GM19468 (cell line): Measurements from ENCODE around the gene ABCC1.

Experiments used
- ATAC-seq: cut with Tn5 transposase; IDR thresholded peaks from one replicate; pipeline ENCODE4 v1.9.1; 2021; ENCODE audit warnings: mild to moderate bottlenecking, moderate library complexity, moderate number of reproducible peaks; ENCODE audit not compliant: unreplicated experiment; ENCODE audit errors: extremely low read depth

ABCC1 gene

DNA sequence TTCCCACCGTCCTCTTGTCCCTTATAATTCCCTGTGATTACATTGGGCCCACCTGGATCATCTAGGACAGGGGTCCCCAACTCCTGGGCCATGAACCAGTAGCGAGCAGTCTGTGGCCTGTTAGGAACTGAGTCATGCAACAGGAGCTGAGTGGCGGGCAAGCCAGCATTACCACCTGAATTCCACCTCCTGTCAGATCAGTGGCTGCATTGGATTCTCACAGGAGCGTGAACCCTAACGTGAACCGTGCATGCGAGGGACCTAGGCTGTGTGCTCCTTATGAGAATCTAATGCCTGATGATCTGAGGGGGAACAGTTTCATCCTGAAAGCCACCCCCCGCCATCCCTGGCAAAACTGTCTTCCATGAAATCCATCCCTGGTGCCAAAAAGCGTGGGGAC lies 36.8 kb downstream of the ABCC1 start:
- ATAC-seq, result no peak

DNA sequence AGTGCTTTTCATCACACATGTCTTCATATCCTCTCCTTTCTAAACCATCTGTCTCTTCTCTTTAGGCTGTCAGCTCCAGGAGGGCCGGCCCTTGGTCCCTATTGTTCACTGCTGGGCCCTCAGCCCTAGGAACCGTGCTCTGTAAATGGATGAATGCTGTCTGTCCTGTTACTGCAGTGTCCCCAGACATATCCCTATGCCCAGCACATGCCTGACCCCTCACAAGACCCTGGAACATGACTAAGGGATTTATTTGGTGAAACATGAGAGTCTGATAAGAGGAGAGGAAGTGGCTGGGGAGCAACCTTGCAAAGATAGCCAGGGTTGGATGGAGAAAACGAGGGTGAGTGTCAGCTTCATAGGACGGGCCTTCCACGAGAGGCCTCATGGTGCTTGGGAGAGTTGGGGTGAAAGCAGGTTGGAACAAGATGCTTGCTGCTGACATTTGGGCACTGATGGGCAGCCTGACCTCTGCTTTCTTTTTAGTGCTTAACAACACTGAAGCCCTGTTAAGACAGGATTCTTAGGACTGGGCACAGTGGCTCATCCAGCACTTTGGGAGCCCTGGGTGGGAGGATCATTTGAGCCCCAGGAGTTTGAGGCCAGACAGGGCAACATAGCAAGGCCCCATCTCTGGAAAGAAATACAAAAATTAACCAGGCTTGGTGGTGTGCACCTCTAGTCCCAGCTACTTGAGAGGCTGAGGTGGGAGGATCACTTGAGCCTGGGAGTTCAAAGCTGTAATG lies 39.0 kb downstream of the ABCC1 start:
- ATAC-seq, result no peak

DNA sequence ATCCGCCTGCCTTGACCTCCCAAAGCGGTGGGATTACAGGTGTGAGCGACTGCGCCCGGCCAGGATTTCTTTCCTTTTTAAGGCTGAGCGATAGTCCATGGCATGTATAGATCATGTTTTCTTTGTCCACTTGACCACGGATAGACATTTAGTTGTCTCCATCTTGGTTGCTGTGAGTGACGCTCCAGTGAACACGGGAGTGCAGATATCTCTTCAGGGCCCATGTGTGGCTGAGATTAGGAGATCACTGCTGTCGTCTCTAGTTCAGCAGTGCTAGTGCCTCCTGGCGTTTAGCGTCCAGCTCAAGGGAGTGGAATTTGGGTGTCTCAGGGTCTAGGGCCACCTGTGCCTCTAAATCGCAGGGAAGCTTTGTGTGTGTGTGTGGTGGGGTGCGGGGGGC lies 41.5 kb downstream of the ABCC1 start:
- ATAC-seq, result no peak

DNA sequence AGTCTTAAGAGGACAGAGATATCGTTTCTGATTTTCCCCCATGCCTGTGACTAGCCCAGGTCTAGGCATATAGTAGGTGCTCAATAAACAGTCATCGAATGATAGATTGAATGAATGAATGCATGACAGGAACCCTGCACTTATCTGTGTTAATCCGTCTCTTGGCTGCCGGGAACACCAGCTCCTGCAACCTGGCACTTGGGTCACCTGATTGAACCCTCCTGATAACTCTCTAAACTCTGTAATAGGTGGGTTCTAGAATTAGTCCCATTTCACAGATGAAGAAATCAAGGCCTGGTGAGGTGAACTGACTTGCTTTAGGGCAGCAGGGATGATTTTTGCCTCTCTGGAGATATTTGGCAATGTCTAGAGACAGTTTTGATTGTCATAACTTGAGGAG lies 43.7 kb downstream of the ABCC1 start:
- ATAC-seq, result no peak

DNA sequence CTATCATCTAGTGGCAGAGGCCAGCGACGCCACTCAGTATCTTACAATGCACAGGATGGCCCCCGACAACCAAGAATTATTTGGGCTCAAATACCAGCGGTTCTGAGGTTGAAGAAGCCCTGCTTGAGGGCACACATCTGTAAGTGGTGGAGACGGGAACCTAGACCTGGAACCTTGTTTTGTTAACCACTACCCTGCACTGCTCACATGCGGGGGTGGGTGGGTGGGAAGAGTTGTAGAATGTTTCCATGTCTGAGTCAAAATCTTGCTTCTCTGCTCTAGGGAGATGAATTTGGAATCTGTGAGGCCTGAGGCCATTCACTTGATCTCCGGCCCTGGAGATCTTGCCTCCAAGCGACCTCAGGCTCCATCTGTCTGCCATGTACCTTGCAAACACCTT lies 44.1 kb downstream of the ABCC1 start:
- no peak for ATAC-seq

DNA sequence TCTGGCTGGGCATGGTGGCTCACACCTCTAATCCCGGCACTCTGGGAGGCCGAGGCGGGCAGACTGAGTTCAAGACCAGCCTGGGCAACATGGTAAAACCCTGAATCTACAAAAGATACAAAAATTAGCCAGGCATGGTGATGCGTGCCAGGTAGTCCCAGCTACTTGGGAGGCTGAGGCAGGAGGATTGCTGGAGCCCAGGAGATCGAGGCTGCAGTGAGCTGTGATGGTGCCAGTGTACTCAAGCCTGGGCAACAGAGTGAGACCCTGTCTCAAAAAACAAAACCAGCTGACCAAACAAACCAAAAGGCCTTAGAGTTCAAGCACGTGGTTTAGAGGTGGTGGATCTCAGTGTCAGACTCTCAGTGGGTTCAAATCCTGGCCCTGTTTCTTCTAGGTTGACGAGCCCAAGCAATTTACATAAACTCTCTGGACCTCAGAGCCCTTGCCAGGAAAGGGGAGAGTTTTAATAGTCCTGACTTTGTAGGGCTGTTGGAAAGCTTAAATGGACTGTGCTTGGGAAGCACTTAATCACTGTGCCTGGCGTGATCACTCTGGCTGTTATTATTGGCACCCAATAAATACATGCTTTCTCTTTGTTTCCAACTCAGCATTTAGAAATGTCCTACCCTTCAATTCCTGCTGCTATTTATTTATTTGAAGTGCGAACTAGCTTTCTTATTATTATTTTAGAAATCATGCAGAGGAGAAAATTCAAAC lies 44.7 kb downstream of the ABCC1 start:
- no peak for ATAC-seq

DNA sequence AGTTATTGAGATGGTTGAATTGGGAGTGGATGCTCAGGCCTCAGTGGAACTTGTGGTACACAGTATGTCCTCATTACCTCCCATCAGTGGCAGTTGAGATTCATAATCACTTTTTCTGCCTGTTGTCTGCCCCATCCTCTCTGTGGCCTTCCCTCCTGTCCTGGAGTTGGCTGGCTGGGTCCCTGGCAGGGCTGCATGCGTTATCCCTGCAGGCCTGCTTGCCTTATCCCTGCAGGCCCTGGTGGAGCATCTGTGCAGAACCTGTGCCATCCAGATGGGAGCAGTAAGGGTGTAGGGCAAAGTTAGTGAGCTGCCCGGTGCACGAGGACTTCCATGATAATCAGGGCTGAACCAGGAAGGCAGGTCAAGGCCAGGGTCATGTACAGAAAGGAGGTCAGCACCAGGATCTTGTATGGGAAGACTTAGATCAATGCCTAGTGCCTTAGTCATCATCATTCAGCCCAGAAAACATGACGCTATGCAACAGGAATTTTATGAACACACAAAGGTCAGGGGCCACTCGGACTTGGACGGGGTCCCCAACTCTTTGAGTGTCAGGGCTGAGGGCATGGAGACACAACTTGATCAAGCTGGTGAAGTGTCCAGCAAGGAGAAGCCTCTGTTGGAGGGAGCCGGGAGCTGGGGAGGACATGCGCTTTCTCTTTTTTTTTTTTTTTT lies 47.2 kb downstream of the ABCC1 start:
- no peak for ATAC-seq

DNA sequence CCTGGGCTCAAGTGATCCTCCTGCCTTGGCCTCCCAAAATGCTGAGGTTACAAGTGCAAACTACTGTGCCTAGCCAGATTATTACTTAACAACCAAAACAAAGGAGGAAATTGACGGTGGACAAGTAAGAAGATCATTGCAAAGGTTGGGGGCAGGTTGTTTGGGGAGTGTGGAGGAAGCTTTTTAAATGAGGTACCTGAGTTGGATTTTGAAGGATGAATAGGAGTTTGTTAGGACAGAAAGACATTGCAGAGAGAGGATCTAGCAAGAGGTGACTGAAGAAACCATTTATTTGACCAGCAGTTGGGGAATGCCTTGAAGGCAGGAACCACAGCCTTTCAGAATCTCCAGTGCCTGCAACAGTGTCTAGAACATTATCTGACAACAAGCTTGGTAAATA lies 51.3 kb downstream of the ABCC1 start:
- no peak for ATAC-seq

DNA sequence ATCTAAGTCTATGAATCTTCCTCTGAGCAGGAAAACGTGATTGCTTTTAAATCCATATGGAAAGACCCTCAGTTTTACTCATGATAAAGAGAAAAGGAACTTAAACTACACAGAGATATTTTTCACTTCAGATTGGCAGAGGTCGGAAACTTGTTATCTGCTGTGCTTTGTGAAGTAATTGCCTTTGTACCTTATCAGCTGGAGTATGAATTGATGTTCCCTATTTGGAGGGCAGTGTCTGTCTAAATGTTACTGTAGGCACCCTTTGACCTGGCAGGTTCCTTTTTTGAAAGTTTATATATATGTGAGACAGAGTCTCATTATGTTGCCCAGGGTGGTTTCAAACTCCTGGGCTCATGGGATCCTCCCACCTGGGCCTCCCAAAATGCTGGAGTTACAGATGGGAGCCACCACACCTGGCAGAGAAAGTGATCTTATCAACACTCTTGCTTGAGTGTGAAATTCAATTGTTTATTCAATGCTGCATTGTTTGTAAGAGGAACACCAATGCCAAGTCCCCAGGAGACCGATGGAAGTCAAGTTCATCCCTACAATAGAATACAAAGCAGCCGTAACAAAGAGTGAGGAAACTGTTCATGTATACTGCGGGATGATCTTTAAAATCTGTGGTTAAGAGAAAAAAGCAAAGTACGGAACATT lies 52.3 kb downstream of the ABCC1 start:
- ATAC-seq, result no peak

DNA sequence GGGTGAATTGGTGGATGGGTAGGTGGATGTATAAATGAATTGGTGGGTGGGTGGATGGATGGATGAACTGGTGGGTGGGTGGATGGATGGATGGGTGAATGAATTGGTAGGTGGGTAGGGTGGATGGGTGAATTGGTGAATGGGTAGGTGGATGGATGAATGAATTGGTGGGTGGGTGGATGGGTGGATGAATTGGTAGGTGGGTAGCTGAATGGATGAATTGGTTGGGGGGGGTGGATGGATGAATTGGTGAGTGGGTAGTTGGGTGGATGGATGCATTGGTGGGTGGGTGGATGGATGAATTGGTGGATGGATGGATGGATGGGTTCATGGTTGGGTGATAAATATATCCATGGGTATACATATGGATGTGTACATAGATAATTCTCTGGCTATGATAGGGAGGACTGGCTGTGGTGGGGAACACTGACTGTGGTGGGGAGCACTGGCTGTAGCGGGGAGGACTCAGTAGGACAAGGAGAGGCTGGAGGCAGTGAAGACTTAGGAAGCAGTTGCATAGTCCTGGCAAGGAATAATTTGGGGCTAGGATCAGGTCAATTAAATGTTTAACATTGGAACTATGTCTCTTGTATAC lies 54.4 kb downstream of the ABCC1 start:
- no peak for ATAC-seq

DNA sequence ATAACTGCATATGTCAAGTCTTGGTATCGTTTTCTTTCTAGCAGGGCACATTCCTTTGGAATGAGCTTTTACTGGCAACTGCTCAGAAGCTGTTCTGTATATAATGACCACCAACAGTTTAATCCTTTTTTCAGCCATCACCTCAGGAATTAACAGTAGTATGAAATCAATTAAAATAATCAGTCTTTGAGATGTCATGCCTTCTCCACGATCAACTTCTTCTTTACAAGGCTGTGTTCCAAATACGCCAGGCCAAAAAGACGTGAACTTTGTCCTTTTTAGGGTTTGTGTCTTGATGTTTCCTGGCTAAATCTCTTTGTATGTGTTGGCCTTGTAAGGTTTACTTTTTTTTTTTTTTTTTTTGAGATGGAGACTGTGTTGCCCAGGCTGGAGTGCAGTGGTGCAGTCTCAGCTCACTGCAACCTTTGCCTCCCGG lies 54.9 kb downstream of the ABCC1 start:
- ATAC-seq, result no peak

DNA sequence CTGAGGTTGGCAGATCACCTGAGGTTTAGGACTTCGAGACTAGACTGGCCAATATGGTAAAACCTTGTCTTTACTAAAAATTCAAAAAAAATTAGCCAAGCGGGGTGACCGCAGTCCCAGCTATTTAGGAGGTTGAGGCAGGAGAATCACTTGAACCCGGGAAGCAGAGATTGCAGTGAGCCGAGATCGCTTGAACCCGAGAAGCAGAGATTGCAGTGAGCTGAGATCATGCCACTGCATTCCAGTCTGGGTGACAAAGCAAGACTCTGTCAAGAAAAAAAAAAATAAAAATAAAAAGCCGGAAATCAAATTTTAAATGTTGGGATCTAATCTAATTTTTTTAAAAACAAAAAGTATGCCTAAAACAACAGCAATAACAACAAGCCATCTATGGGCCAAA lies 56.3 kb downstream of the ABCC1 start:
- no peak for ATAC-seq

DNA sequence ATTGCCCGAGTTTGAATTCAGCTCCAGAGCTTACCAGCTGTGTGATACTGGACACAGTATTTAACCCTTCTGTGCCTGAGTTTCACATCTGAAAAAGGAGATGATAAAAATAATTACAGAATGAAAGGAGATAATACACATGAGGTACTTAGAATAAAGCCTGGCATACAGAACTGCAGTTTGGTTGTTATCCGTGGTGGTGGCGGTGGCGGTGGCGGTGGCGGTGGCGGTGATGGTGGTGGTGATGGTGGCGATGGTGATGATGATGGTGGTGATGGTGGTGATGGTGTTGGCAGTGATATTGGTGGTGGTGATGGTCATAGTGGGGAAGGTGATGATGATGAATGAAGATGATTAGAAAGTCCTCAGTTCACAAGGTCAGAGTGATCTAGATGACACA lies 57.2 kb downstream of the ABCC1 start:
- ATAC-seq, result no peak

DNA sequence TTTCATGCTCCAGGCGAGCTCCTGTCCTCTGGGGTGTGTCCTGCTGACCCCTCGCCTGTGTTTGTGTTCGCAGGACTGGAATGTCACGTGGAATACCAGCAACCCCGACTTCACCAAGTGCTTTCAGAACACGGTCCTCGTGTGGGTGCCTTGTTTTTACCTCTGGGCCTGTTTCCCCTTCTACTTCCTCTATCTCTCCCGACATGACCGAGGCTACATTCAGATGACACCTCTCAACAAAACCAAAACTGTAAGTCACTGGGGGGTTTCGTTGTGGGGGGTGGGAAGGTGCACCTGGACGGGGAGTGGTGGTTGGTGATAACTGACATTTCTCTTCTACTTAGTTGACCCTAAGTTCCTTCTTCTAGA lies 58.3 kb downstream of the ABCC1 start:
- ATAC-seq, result peak; percentile 45

DNA sequence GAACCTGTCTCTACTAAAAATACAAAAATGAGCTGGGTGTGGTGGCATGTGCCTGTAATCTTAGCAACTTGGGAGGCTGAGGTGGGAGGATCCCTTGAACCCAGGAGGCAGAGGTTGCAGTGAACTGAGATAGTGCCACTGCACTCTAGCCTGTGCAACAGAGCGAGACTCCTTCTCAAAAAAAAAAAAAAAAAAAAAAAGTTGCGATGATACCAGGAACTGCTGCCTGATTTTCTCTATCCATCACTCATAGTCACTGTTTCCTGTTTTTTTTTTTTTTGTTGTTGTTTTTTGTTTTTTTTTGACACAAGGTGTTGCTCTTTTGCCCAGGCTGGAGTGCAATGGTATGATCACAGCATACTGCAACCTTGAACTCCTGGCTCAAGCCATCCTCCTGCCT lies 59.2 kb downstream of the ABCC1 start:
- ATAC-seq, result no peak

DNA sequence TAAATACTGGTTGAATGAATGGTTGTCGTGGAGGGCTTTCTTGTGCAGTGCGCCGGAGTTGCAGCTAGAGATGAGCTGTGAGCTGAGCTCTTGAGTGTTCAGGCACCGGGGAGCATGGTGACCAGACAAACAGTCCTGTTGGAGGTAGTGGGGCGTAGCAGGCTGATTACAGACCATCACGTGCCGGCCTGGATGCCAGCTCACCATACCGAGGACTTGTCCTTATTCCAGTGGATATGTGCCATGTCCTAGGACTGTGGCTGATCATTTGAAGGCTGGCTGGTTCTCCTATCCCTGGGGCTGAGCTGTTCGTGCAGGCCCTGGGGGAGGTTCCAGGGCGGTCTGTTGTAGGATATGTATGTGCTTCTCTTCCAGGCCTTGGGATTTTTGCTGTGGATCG lies 60.0 kb downstream of the ABCC1 start:
- ATAC-seq, result no peak

DNA sequence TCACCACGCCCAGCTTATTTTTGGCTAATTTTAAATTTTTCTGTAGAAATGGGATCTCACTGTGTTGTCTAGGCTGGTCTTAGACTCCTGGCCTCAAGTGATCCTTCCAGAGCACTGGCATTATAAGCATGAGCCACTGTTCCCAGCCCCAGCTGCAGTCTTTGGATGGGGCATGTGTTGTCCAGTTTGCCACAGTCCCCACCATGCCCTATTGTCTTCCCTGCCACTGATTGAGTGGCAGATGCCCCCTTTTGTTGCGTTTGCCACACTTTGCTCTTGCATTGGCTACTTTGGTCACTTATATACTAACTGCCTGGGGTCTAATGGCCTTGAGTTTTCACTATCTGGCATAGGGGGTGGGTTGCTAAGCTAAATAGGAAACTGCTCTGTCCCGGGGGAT lies 60.8 kb downstream of the ABCC1 start:
- ATAC-seq, result no peak

DNA sequence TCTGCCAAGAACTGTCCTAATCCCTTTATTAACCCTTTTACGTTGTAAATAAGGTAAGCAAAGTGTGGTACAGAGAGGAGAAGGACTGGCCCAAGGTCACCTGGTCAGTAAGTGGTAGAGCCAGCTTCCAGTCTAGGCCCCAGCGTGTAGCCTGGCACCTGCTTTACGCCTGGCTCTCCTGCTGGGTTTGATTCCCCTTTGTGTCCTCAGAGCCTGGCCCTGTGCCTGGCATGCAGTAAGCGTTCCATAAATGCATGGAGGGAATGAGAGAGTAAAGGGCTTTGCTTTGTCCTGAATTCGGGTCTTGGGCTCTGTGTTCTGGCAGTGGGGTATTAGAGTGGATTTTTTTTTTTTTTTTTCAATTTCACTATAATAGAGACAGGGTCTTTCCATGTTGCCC lies 62.7 kb downstream of the ABCC1 start:
- ATAC-seq, result no peak

DNA sequence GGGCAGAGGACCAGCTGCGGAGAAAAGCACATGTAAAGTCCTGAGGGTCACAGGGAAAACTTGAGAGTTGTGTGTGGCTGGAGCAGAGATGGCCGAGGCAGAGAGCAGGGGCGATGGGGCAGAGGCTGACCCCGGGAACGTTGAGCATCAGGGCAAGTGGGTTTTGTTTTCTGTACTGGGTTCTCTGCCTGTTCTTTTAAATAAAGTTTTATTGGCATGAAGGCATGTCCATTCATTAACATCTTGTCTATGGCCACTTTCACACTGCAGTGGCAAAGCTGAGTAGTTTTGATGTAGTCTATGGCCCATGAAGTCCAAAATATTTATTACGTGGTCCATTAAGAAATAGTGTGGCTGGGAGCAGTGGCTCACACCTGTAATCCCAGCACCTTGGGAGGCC lies 64.4 kb downstream of the ABCC1 start:
- no peak for ATAC-seq

DNA sequence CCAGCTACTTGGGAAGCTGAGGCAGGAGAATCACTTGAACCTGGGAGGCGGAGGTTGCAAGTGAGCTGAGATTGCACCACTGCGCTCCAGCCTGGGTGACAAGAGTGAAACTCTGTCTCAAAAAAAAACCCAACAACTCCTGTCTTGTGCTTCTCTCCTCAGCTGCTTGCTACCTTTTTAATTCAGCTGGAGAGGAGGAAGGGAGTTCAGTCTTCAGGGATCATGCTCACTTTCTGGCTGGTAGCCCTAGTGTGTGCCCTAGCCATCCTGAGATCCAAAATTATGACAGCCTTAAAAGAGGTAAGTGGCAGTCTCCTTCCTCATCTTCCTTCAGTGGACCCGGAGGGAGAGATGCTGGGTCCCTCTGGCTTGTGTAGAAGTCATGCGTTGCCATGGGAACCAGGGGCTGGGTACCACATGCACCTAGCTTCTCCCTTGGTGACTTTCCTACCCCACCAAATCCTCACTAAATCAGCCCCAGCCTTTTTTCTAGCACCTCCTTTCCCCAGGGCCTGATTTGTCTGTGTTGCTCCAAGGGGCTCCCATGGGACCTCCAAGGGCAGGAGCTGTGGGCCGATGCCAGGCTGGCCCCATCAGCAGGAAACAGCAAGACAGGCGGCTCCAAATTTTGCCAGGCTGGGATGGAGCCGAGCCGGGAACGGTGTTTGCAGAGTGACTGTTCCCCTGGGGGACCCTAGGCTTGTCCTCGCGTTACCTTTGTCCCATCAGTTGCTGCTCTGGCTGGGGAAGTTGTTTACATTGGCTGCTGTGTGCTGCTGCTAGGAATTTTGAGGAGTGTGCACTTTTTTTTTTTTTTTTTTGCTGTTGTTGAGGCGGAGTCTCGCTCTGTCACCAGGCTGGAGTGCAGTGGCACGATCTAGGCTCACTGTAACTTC lies 65.2 kb downstream of the ABCC1 start:
- ATAC-seq, result no peak
